Measurements from ENCODE around the gene SLC7A11.

Gene SLC7A11

GRCh38 chr4:138242076-138242833, at the start of gene SLC7A11:
TSS of gene SLC7A11 (minus strand) at chr4:138242349. CDS start at chr4:138242069, 280 bp downstream.
- H3K36me3 ChIP-seq (ENCODE audit: insufficient read depth, low read depth, low read length) = no peaks in the 10 kb centered on the region
- H3K9ac ChIP-seq (ENCODE audit: low read depth, low read length) = peak within 1 kb of the TSS; percentile 98
- peaks cover 12% of the 10 kb centered on the region for H3K4me1 ChIP-seq (ENCODE audit: insufficient read depth, low read length)
- H3K9me3 ChIP-seq (ENCODE audit: insufficient read depth, low read depth, low read length) = no peaks in the 10 kb centered on the region
- peak within 1 kb of the TSS; percentile 90 for H3K4me3 ChIP-seq (ENCODE audit: low read length)
- peak within 1 kb of the TSS; percentile 95 for H3K27ac ChIP-seq (ENCODE audit: low read length)
- H3K27me3 ChIP-seq (ENCODE audit: insufficient read depth, low read length) = no peaks in the 10 kb centered on the region

DNA sequence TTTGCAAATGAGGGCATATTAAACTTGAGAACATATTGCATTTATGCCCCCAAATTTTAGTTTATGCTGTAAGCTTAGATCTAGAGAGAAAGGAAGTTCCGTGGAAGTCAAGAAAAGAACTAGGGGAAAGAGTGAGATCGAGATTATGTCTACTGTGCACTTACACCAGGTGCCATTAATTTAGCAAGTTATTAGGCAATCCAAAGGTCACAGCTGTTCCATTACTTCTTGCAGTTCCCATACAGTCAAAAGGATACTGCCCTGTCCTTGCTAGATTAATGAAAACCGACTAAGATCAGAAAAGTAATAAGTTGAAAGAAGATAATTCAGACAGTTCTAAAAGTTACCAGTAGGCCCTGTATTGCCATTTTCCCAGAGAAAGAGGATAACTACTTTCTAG, 49.3 kb upstream of the SLC7A11 start:
- no peak overlapping the region for H3K9ac ChIP-seq (ENCODE audit: low read depth, low read length)
- no peak overlapping the region for H3K27ac ChIP-seq (ENCODE audit: low read length)
- no peaks in the 10 kb centered on the region for H3K4me1 ChIP-seq (ENCODE audit: insufficient read depth, low read length)
- H3K4me3 ChIP-seq (ENCODE audit: low read length) = no peak overlapping the region
- no peaks in the 10 kb centered on the region for H3K27me3 ChIP-seq (ENCODE audit: insufficient read depth, low read length)
- no peaks in the 10 kb centered on the region for H3K36me3 ChIP-seq (ENCODE audit: insufficient read depth, low read depth, low read length)
- no peaks in the 10 kb centered on the region for H3K9me3 ChIP-seq (ENCODE audit: insufficient read depth, low read depth, low read length)

DNA sequence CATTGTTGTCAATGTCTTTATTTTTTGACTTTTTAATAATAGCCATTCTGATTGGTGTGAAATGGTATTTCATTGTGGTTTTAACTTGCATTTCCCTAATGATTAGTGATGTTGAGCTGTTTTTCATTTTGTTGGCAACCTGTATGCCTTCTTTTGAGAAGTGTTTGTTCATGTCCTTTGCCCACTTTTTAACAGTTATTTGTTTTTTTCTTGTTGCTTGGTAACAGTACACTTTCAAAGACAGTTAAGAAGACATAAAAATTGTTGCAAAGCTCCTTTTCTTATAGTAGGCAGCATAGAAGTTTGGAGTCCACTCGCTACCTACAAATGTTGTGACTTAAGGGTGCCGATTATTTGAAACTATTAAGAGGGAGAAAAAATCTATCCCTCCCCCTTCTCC, 48.7 kb upstream of the SLC7A11 start:
- no peaks in the 10 kb centered on the region for H3K36me3 ChIP-seq (ENCODE audit: insufficient read depth, low read depth, low read length)
- H3K4me3 ChIP-seq (ENCODE audit: low read length) = no peak overlapping the region
- H3K9me3 ChIP-seq (ENCODE audit: insufficient read depth, low read depth, low read length) = no peaks in the 10 kb centered on the region
- H3K27me3 ChIP-seq (ENCODE audit: insufficient read depth, low read length) = no peaks in the 10 kb centered on the region
- H3K9ac ChIP-seq (ENCODE audit: low read depth, low read length) = no peak overlapping the region
- no peaks in the 10 kb centered on the region for H3K4me1 ChIP-seq (ENCODE audit: insufficient read depth, low read length)
- no peak overlapping the region for H3K27ac ChIP-seq (ENCODE audit: low read length)

DNA sequence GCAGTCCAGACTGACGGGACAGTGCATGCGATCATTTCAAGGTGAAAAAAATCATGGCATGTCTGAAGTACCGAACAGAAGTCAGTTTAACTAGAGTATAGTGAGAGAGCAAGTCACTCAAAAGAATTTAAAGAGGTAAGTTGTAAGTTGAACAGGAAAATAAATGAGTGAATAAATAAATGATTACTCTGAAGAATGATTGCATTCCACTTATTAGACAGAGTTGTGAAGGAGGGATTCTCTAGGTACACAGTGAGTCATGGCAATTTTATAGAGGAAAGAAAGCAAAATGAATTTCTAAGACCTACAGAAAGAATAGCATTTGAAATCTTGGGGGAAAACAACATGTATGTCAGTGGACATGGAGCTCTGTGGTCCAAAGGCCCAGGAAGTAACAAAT, 37.1 kb upstream of the SLC7A11 start:
- no peak overlapping the region for H3K9ac ChIP-seq (ENCODE audit: low read depth, low read length)
- no peaks in the 10 kb centered on the region for H3K27me3 ChIP-seq (ENCODE audit: insufficient read depth, low read length)
- no peaks in the 10 kb centered on the region for H3K36me3 ChIP-seq (ENCODE audit: insufficient read depth, low read depth, low read length)
- no peak overlapping the region for H3K27ac ChIP-seq (ENCODE audit: low read length)
- no peaks in the 10 kb centered on the region for H3K9me3 ChIP-seq (ENCODE audit: insufficient read depth, low read depth, low read length)
- no peaks in the 10 kb centered on the region for H3K4me1 ChIP-seq (ENCODE audit: insufficient read depth, low read length)
- H3K4me3 ChIP-seq (ENCODE audit: low read length) = no peak overlapping the region

DNA sequence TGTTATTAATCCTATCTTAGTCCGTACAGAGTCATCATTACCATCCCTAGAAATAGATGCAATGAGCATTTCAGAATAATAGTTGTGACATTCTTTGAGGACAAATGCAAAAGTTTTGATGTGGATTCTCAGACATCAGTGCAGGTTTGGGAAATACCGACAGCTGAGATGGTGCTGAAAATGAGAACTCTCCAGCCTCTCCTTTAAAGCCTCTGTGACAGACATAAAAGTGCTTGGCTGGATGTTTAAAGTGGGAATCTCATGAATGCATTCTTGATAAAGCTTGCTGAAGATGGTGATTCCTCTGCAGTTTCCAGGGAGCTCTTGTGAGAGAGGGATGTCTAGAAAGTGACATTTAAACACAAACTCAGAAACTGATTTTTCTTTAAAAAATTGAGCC, 35.0 kb upstream of the SLC7A11 start:
- Histone ChIP-seq H3K4me1 (ENCODE audit: insufficient read depth, low read length) (no peaks in the 10 kb centered on the region), H3K36me3 (ENCODE audit: insufficient read depth, low read depth, low read length) (no peaks in the 10 kb centered on the region), H3K27ac (ENCODE audit: low read length) (no peak overlapping the region), H3K27me3 (ENCODE audit: insufficient read depth, low read length) (no peaks in the 10 kb centered on the region), H3K9ac (ENCODE audit: low read depth, low read length) (no peak overlapping the region), H3K9me3 (ENCODE audit: insufficient read depth, low read depth, low read length) (no peaks in the 10 kb centered on the region), H3K4me3 (ENCODE audit: low read length) (no peak overlapping the region)

- no peaks in the 10 kb centered on the region for H3K36me3 ChIP-seq (ENCODE audit: insufficient read depth, low read depth, low read length)
- no peak overlapping the region for H3K9ac ChIP-seq (ENCODE audit: low read depth, low read length)
- H3K27me3 ChIP-seq (ENCODE audit: insufficient read depth, low read length) = no peaks in the 10 kb centered on the region
- no peak overlapping the region for H3K4me3 ChIP-seq (ENCODE audit: low read length)
- H3K27ac ChIP-seq (ENCODE audit: low read length) = no peak overlapping the region
- no peaks in the 10 kb centered on the region for H3K4me1 ChIP-seq (ENCODE audit: insufficient read depth, low read length)
- no peaks in the 10 kb centered on the region for H3K9me3 ChIP-seq (ENCODE audit: insufficient read depth, low read depth, low read length)
These were observed 33.9 kb upstream of the SLC7A11 start for GRCh38 chr4:138275963-138276621.

- Histone ChIP-seq H3K9ac (ENCODE audit: low read depth, low read length) (no peak overlapping the region), H3K4me3 (ENCODE audit: low read length) (no peak overlapping the region), H3K27me3 (ENCODE audit: insufficient read depth, low read length) (no peaks in the 10 kb centered on the region), H3K9me3 (ENCODE audit: insufficient read depth, low read depth, low read length) (no peaks in the 10 kb centered on the region), H3K36me3 (ENCODE audit: insufficient read depth, low read depth, low read length) (no peaks in the 10 kb centered on the region), H3K4me1 (ENCODE audit: insufficient read depth, low read length) (no peaks in the 10 kb centered on the region), H3K27ac (ENCODE audit: low read length) (no peak overlapping the region)
These were observed 33.1 kb upstream of the SLC7A11 start for GRCh38 chr4:138275216-138275615.

GRCh38 chr4:138269175-138269574, 27.0 kb upstream of the SLC7A11 start:
- no peak overlapping the region for H3K9ac ChIP-seq (ENCODE audit: low read depth, low read length)
- H3K27ac ChIP-seq (ENCODE audit: low read length) = no peak overlapping the region
- H3K27me3 ChIP-seq (ENCODE audit: insufficient read depth, low read length) = no peaks in the 10 kb centered on the region
- H3K4me3 ChIP-seq (ENCODE audit: low read length) = no peak overlapping the region
- no peaks in the 10 kb centered on the region for H3K9me3 ChIP-seq (ENCODE audit: insufficient read depth, low read depth, low read length)
- no peaks in the 10 kb centered on the region for H3K36me3 ChIP-seq (ENCODE audit: insufficient read depth, low read depth, low read length)
- H3K4me1 ChIP-seq (ENCODE audit: insufficient read depth, low read length) = no peaks in the 10 kb centered on the region

- H3K27ac ChIP-seq (ENCODE audit: low read length) = no peak overlapping the region
- no peak overlapping the region for H3K9ac ChIP-seq (ENCODE audit: low read depth, low read length)
These were observed 25.7 kb upstream of the SLC7A11 start for GRCh38 chr4:138267835-138268234.

DNA sequence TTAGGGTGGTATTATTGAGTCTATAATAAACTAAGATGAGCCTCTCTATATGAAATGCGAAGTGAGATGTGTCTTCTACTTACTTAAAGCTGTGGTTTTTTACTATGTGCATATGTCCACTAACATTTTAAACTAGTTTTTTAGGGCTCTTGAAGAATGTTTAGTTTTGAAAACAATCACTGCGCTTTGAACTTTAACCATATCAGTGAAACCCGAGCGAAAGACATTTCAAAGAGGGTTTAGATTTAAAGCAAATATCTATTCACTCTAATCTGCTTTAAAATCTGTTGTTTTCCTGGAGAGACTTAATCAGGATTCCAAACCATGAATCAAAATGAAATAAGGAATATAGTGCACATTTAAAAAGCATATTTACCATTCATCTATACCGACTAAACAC, 24.8 kb upstream of the SLC7A11 start:
- Histone ChIP-seq H3K4me1 (ENCODE audit: insufficient read depth, low read length) (no peaks in the 10 kb centered on the region), H3K4me3 (ENCODE audit: low read length) (no peak overlapping the region), H3K9me3 (ENCODE audit: insufficient read depth, low read depth, low read length) (no peaks in the 10 kb centered on the region), H3K27me3 (ENCODE audit: insufficient read depth, low read length) (no peaks in the 10 kb centered on the region), H3K36me3 (ENCODE audit: insufficient read depth, low read depth, low read length) (no peaks in the 10 kb centered on the region), H3K9ac (ENCODE audit: low read depth, low read length) (no peak overlapping the region), H3K27ac (ENCODE audit: low read length) (no peak overlapping the region)

More at GRCh38 chr4:138267835-138268234, 25.7 kb upstream of the SLC7A11 start:
- Histone ChIP-seq H3K36me3 (ENCODE audit: insufficient read depth, low read depth, low read length) (no peaks in the 10 kb centered on the region), H3K4me1 (ENCODE audit: insufficient read depth, low read length) (no peaks in the 10 kb centered on the region), H3K27me3 (ENCODE audit: insufficient read depth, low read length) (no peaks in the 10 kb centered on the region), H3K9me3 (ENCODE audit: insufficient read depth, low read depth, low read length) (no peaks in the 10 kb centered on the region), H3K4me3 (ENCODE audit: low read length) (no peak overlapping the region)

GRCh38 chr4:138263247-138263816, 21.2 kb upstream of the SLC7A11 start:
- Histone ChIP-seq H3K27me3 (ENCODE audit: insufficient read depth, low read length) (no peaks in the 10 kb centered on the region), H3K36me3 (ENCODE audit: insufficient read depth, low read depth, low read length) (no peaks in the 10 kb centered on the region), H3K9me3 (ENCODE audit: insufficient read depth, low read depth, low read length) (no peaks in the 10 kb centered on the region), H3K4me1 (ENCODE audit: insufficient read depth, low read length) (no peaks in the 10 kb centered on the region), H3K4me3 (ENCODE audit: low read length) (no peak overlapping the region), H3K27ac (ENCODE audit: low read length) (no peak overlapping the region), H3K9ac (ENCODE audit: low read depth, low read length) (no peak overlapping the region)

- Histone ChIP-seq H3K27me3 (ENCODE audit: insufficient read depth, low read length) (no peaks in the 10 kb centered on the region), H3K4me3 (ENCODE audit: low read length) (no peak overlapping the region), H3K9ac (ENCODE audit: low read depth, low read length) (no peak overlapping the region), H3K4me1 (ENCODE audit: insufficient read depth, low read length) (no peaks in the 10 kb centered on the region), H3K36me3 (ENCODE audit: insufficient read depth, low read depth, low read length) (no peaks in the 10 kb centered on the region), H3K27ac (ENCODE audit: low read length) (no peak overlapping the region), H3K9me3 (ENCODE audit: insufficient read depth, low read depth, low read length) (no peaks in the 10 kb centered on the region)
These were observed 20.3 kb upstream of the SLC7A11 start for GRCh38 chr4:138262469-138262868.

Measured in iPS-20b (cell line).